A549 (cell line): ENCODE measurements around the gene CDH16. TPM values are rescaled to one million over a fixed set of nuclear protein-coding genes. Genes with fewer than 3 reads are reported as not detected.

Source experiments
- ATAC-seq, 2 experiments: fragments of 200-7000 bp in 1 of 2; fragments of >200 bp in 1 of 2; cut with Nextera tagmentation in 1 of 2; cut with Tn5 transposase in 1 of 2; 3 replicates each; pipeline versions ENCODE4 v1.8.0 to v1.9.1; 2018 to 2020; ENCODE audit warnings: mild to moderate bottlenecking in 1 of 2, moderate library complexity in 1 of 2
- CTCF ChIA-PET: fragments of 300-600 bp; sonication (Branson Sonifier 250); formaldehyde crosslinking; extraction: SDS; loops from one replicate; lab custom pipeline; 2021; ENCODE audit warnings: antibody characterized with exemption, inconsistent platforms; lab: Yijun Ruan, JAX
- POLR2A ChIA-PET: fragments of 350-600 bp; formaldehyde crosslinking; extraction: SDS; loops from one replicate; lab custom pipeline; 2021; ENCODE audit warnings: antibody characterized with exemption, inconsistent platforms; lab: Yijun Ruan, JAX
- DNase-seq, 2 experiments: peaks; one replicate each; pipeline versions ENCODE4 v3.0.0 to v3.0.0-alpha.2; 2011 to 2016; ENCODE audit warnings: low read depth in 1 of 2, low spot score in 1 of 2
- FAIRE-seq: peaks from 2 replicates; lab custom pipeline; 2011; peaks lifted over from hg19 to GRCh38; lab: Jason Lieb, UNC
- H3K27ac ChIP-seq, 2 experiments: fragments of >200 bp; sonication (Bioruptor Twin); formaldehyde crosslinking; 3 replicates each; pipeline ENCODE4 v1.5.1; 2016 to 2017
- H3K4me1 ChIP-seq: fragments of >200 bp; sonication (Bioruptor Twin); formaldehyde crosslinking; 3 replicates; pipeline ENCODE4 v1.6.1; 2016
- H3K4me2 ChIP-seq: fragments of >200 bp; sonication (Bioruptor Twin); formaldehyde crosslinking; 3 replicates; pipeline ENCODE4 v1.6.1; 2016
- H3K4me3 ChIP-seq: fragments of >200 bp; sonication (Bioruptor Twin); formaldehyde crosslinking; 3 replicates; pipeline ENCODE4 v1.5.1; 2016
- H3K9me3 ChIP-seq: fragments of >200 bp; sonication (Bioruptor Twin); formaldehyde crosslinking; 3 replicates; pipeline ENCODE4 v1.6.1; 2016
- CBX8 ChIP-seq: fragments of 200-600 bp; sonication (generic); IDR thresholded peaks from 2 replicates; pipeline ENCODE4 v1.6.1; 2016
- CEBPB ChIP-seq, 2 experiments: fragments of >200 bp in 1 of 2; sonication (Bioruptor Twin) in 1 of 2; formaldehyde crosslinking in 1 of 2; IDR thresholded peaks; 2 replicates each; pipeline ENCODE4 v1.6.1; 2012 to 2016
- CHD2 ChIP-seq: fragments of 150-350 bp; IDR thresholded peaks from 2 replicates; pipeline ENCODE4 v1.6.1; 2014; ENCODE audit warnings: low read length; ENCODE audit not compliant: partially characterized antibody
- CHD4 ChIP-seq: fragments of 200-600 bp; sonication (generic); IDR thresholded peaks from 2 replicates; pipeline ENCODE4 v1.6.1; 2016; ENCODE audit warnings: antibody characterized with exemption, mild to moderate bottlenecking, borderline replicate concordance
- CTCF ChIP-seq: fragments of >200 bp; sonication (Bioruptor Twin); formaldehyde crosslinking; IDR thresholded peaks from 3 replicates; pipeline ENCODE4 v1.5.1; 2016
- E2F6 ChIP-seq: IDR thresholded peaks from 2 replicates; pipeline ENCODE4 v1.6.1; 2012; ENCODE audit warnings: low read depth, borderline replicate concordance
- EP300 ChIP-seq, 2 experiments: fragments of >200 bp; sonication (Bioruptor Twin); formaldehyde crosslinking; IDR thresholded peaks; 2 replicates in 1 of 2; 3 replicates in 1 of 2; pipeline ENCODE4 v1.6.1; 2016 to 2017
- FOSB ChIP-seq: fragments of 250-450 bp; sonication (Bioruptor Pico); IDR thresholded peaks from 2 replicates; pipeline ENCODE4 v1.5.0; 2020; ENCODE audit warnings: mild to moderate bottlenecking, moderate library complexity
- FOSL2 ChIP-seq, 2 experiments: fragments of 450-650 bp in 1 of 2; fragments of >200 bp in 1 of 2; sonication (Bioruptor Twin) in 1 of 2; formaldehyde crosslinking; IDR thresholded peaks; 2 replicates each; pipeline versions ENCODE4 v1.5.0 to v1.6.1; 2016 to 2020; ENCODE audit warnings: mild to moderate bottlenecking in 1 of 2, moderate library complexity in 1 of 2
- FOXS1 ChIP-seq: fragments of 250-450 bp; sonication (Bioruptor Pico); IDR thresholded peaks from 2 replicates; pipeline ENCODE4 v1.5.0; 2020; ENCODE audit warnings: mild to moderate bottlenecking, moderate library complexity
- HDAC2 ChIP-seq: fragments of 200-600 bp; sonication (generic); IDR thresholded peaks from 2 replicates; pipeline ENCODE4 v1.6.1; 2016
- HES2 ChIP-seq: fragments of >200 bp; sonication (Bioruptor Twin); formaldehyde crosslinking; IDR thresholded peaks from 2 replicates; pipeline ENCODE4 v1.6.1; 2016
- HOXB13 ChIP-seq: fragments of 250-450 bp; sonication (Bioruptor Pico); IDR thresholded peaks from 2 replicates; pipeline ENCODE4 v1.5.0; 2020; ENCODE audit warnings: low read depth, mild to moderate bottlenecking, moderate library complexity
- HOXB5 ChIP-seq: fragments of 250-450 bp; sonication (Bioruptor Pico); IDR thresholded peaks from 2 replicates; pipeline ENCODE4 v1.5.0; 2020; ENCODE audit warnings: mild to moderate bottlenecking, moderate library complexity
- JUN ChIP-seq, 2 experiments: fragments of >200 bp; sonication (Bioruptor Twin); formaldehyde crosslinking; IDR thresholded peaks; 2 replicates in 1 of 2; 3 replicates in 1 of 2; pipeline ENCODE4 v1.6.1; 2016 to 2017
- JUNB ChIP-seq: fragments of >200 bp; sonication (Bioruptor Twin); formaldehyde crosslinking; IDR thresholded peaks from 2 replicates; pipeline ENCODE4 v1.6.1; 2016
- KDM1A ChIP-seq: fragments of 200-600 bp; sonication (generic); IDR thresholded peaks from 2 replicates; pipeline ENCODE4 v1.6.1; 2016; ENCODE audit warnings: low read depth, mild to moderate bottlenecking
- KDM5A ChIP-seq: fragments of 200-600 bp; sonication (generic); IDR thresholded peaks from 2 replicates; pipeline ENCODE4 v1.6.1; 2016; ENCODE audit warnings: antibody characterized with exemption, mild to moderate bottlenecking
- MAFK ChIP-seq: fragments of 450-650 bp; IDR thresholded peaks from 2 replicates; pipeline ENCODE4 v1.6.1; 2014; ENCODE audit not compliant: partially characterized antibody
- MYC ChIP-seq: IDR thresholded peaks from 2 replicates; pipeline ENCODE4 v1.6.1; 2012; ENCODE audit warnings: mild to moderate bottlenecking, inconsistent platforms, low read length, improper control_type of control experiment, borderline replicate concordance
- PBX3 ChIP-seq: IDR thresholded peaks from 2 replicates; pipeline ENCODE4 v1.6.1; 2012
- PHF8 ChIP-seq: fragments of 200-600 bp; sonication (generic); IDR thresholded peaks from 2 replicates; pipeline ENCODE4 v1.6.1; 2016; ENCODE audit warnings: low read depth, mild to moderate bottlenecking, antibody characterized with exemption, moderate library complexity, borderline replicate concordance
- POLR2A ChIP-seq: IDR thresholded peaks from 2 replicates; pipeline ENCODE4 v1.6.1; 2012; ENCODE audit warnings: mild to moderate bottlenecking, low read length
- POLR2AphosphoS2 ChIP-seq: conservative IDR thresholded peaks from 2 replicates; pipeline ENCODE4 v1.6.1; 2012; ENCODE audit warnings: low read length, improper control_type of control experiment, inconsistent platforms
- RAD21 ChIP-seq, 2 experiments: fragments of >200 bp in 1 of 2; sonication (Bioruptor Twin) in 1 of 2; formaldehyde crosslinking in 1 of 2; IDR thresholded peaks in 1 of 2; conservative IDR thresholded peaks in 1 of 2; 2 replicates in 1 of 2; 3 replicates in 1 of 2; pipeline ENCODE4 v1.6.1; 2012 to 2018; ENCODE audit warnings: inconsistent platforms in 1 of 2
- RARB ChIP-seq: fragments of 250-450 bp; sonication (Bioruptor Pico); IDR thresholded peaks from 2 replicates; pipeline ENCODE4 v1.8.0; 2021; ENCODE audit warnings: mild to moderate bottlenecking, moderate library complexity
- REST ChIP-seq: fragments of 200-600 bp; sonication (generic); IDR thresholded peaks from 2 replicates; pipeline ENCODE4 v1.6.1; 2016; ENCODE audit warnings: antibody characterized with exemption, mild to moderate bottlenecking, moderate library complexity
- RFX5 ChIP-seq: fragments of 450-650 bp; IDR thresholded peaks from 2 replicates; pipeline ENCODE4 v1.7.1; 2014; ENCODE audit warnings: antibody characterized with exemption, mild to moderate bottlenecking, moderate library complexity
- RNF2 ChIP-seq: fragments of 200-600 bp; sonication (generic); IDR thresholded peaks from 2 replicates; pipeline ENCODE4 v1.6.1; 2016; ENCODE audit warnings: low read depth, mild to moderate bottlenecking, antibody characterized with exemption, moderate library complexity, borderline replicate concordance
- SMC3 ChIP-seq: fragments of >200 bp; sonication (Bioruptor Twin); formaldehyde crosslinking; IDR thresholded peaks from 3 replicates; pipeline ENCODE4 v1.6.1; 2018; ENCODE audit warnings: inconsistent platforms
- SREBF2 ChIP-seq: fragments of 450-650 bp; IDR thresholded peaks from 2 replicates; pipeline ENCODE4 v1.6.1; 2014; ENCODE audit warnings: mild to moderate bottlenecking, moderate library complexity
- TFCP2L1 ChIP-seq: fragments of 250-450 bp; sonication (Bioruptor Pico); IDR thresholded peaks from 2 replicates; pipeline ENCODE4 v1.5.0; 2021; ENCODE audit warnings: mild to moderate bottlenecking
- USF2 ChIP-seq: fragments of 450-650 bp; IDR thresholded peaks from 2 replicates; pipeline ENCODE4 v1.6.1; 2014; ENCODE audit warnings: antibody characterized with exemption
- WGBS: methylation state at CpG from one replicate; pipeline ENCODE4 v1.1.6; 2017; ENCODE audit errors: missing lambda C conversion rate; 5-methylcytosine and 5-hydroxymethylcytosine counted together
- polyA plus RNA-seq, 4 experiments: library from polyadenylated mRNA; depleted of rRNA in 3 of 4; stranded (reverse); fragments of >200 nt; fragmentation: RNase III in 1 of 4; extraction: RNeasy Plus Mini Kit Qiagen cat#74134 plus additional on column Dnase treatment in 1 of 4; gene quantifications; 2 replicates in 3 of 4; 3 replicates in 1 of 4; pipeline ENCODE4 v1.2.3, GENCODE V29; 2011 to 2017

The CDH16 gene
- polyA plus RNA-seq, 2 of the 4 experiments (the other 2 are of a cell fraction): 0.18 to 0.25 TPM

GRCh38 chr16:66947302-66948065, 28.8 kb upstream of the CDH16 start:
- 20% methylated on average over 17 of the region's 23 CpGs for WGBS
- FAIRE-seq: peak; percentile 78
- peak; percentile 83 to 94 for DNase-seq
- peak; percentile 82 to 93 for ATAC-seq
- peak overlapping the region; percentile 75 for H3K4me2 ChIP-seq
- H3K9me3 ChIP-seq: peaks cover 8% of the 10 kb centered on the region; the same call in 1 of the 3 replicates
- 0 out of 6 replicates have a peak overlapping the region, but pooled peaks of 1 of the 2 experiments have one; percentile 21 for H3K27ac ChIP-seq
- 0 out of 3 replicates have a peak, but pooled peaks cover 4% of the 10 kb centered on the region for H3K4me1 ChIP-seq
- ChIA-PET POLR2A (no interaction called here), CTCF (interaction anchor here (0.6 to 2.2 kb wide), 18 partner anchors 8 to 250 kb away, joined by 3 to 10 read pairs (median 3); no protein-coding TSS in a partner anchor)
- H3K4me3 ChIP-seq: peak overlapping the region; percentile 22; the same call in 2 of the 3 replicates
- TF ChIP-seq RAD21 (conservative IDR thresholded peaks at IDR 0.05 in 1 of 2, IDR thresholded peaks at IDR 0.05 in 1 of 2): peak; percentile 68 to 79
- TF ChIP-seq CHD4: no peak
- no peak for TF ChIP-seq POLR2A
- TF ChIP-seq HOXB5 (CRISPR knock-in tag): no peak
- TF ChIP-seq FOSL2 (IDR thresholded peaks at IDR 0.05): no peak
- no peak for TF ChIP-seq FOSL2 (CRISPR knock-in tag; IDR thresholded peaks at IDR 0.05)
- no peak for TF ChIP-seq EP300 (IDR thresholded peaks at IDR 0.05)
- TF ChIP-seq HES2: no peak
- TF ChIP-seq HDAC2: no peak
- no peak for TF ChIP-seq USF2
- TF ChIP-seq HOXB13: no peak
- no peak for TF ChIP-seq E2F6
- TF ChIP-seq CBX8: no peak
- TF ChIP-seq KDM5A: no peak
- TF ChIP-seq JUN (IDR thresholded peaks at IDR 0.05): no peak
- no peak for TF ChIP-seq FOXS1 (CRISPR knock-in tag)
- no peak for TF ChIP-seq KDM1A
- no peak for TF ChIP-seq RNF2
- TF ChIP-seq SMC3: peak; percentile 51; the same call in 2 of the 3 replicates
- TF ChIP-seq RARB (CRISPR knock-in tag): no peak
- TF ChIP-seq CEBPB (IDR thresholded peaks at IDR 0.05): 0 out of 4 replicates have a peak, but pooled peaks of 1 of the 2 experiments have one; percentile 24
- TF ChIP-seq FOSB: no peak
- no peak for TF ChIP-seq JUNB
- TF ChIP-seq TFCP2L1 (CRISPR knock-in tag): 0 out of 2 replicates have a peak, but pooled peaks have one; percentile 45
- TF ChIP-seq MAFK: no peak
- TF ChIP-seq RFX5: no peak
- no peak for TF ChIP-seq MYC
- no peak; the same call in 1 of the 2 replicates for TF ChIP-seq REST
- TF ChIP-seq CTCF: peak; percentile 81
- no peak for TF ChIP-seq CHD2
- no peak for TF ChIP-seq PHF8
- no peak for TF ChIP-seq POLR2AphosphoS2
- TF ChIP-seq SREBF2: no peak
- no peak for TF ChIP-seq PBX3
